NCI-H2171 treated with DMSO at 0.1 percent for 48 hours (cell line): ENCODE results near the gene PCNX2.

Experiments
- DNase-seq: peaks from one replicate; lab custom pipeline; 2025; lab: John Stamatoyannopoulos, UW

Gene PCNX2

GRCh38 chr1:233315718-233316301 lies 20.3 kb upstream of the PCNX2 start:
- no peak for DNase-seq

- no peak for DNase-seq
Observed at GRCh38 chr1:233313434-233314155, 18.1 kb upstream of the PCNX2 start.

GRCh38 chr1:233304489-233305102 lies 9.1 kb upstream of the PCNX2 start:
- DNase-seq: peak; percentile 64

GRCh38 chr1:233300326-233300725 lies 4.8 kb upstream of the PCNX2 start:
- DNase-seq: no peak

- no peak for DNase-seq
Observed at GRCh38 chr1:233299450-233299849, 3.9 kb upstream of the PCNX2 start.

- DNase-seq: peak; percentile 23
Observed at GRCh38 chr1:233295975-233296322, 424 bp upstream of the PCNX2 start.

- peak; percentile 63 for DNase-seq
Observed at GRCh38 chr1:233294913-233295236, 650 bp downstream of the PCNX2 start.

- no peak for DNase-seq
Observed at GRCh38 chr1:233293556-233294446, 1.7 kb downstream of the PCNX2 start.

GRCh38 chr1:233290396-233291034 lies 5.0 kb downstream of the PCNX2 start:
- DNase-seq: no peak

- DNase-seq: no peak
Observed at GRCh38 chr1:233289676-233290075, 5.8 kb downstream of the PCNX2 start.

GRCh38 chr1:233282582-233282886 lies 13.0 kb downstream of the PCNX2 start:
- no peak for DNase-seq

- DNase-seq: no peak
Observed at GRCh38 chr1:233281711-233282581, 13.6 kb downstream of the PCNX2 start.

GRCh38 chr1:233279971-233280370 lies 15.6 kb downstream of the PCNX2 start:
- no peak for DNase-seq

GRCh38 chr1:233278631-233279030 lies 16.9 kb downstream of the PCNX2 start:
- DNase-seq: no peak

GRCh38 chr1:233277637-233278606 lies 17.6 kb downstream of the PCNX2 start:
- no peak for DNase-seq

GRCh38 chr1:233269656-233270055 lies 25.9 kb downstream of the PCNX2 start:
- no peak for DNase-seq

GRCh38 chr1:233268389-233269022 lies 27.0 kb downstream of the PCNX2 start:
- DNase-seq: no peak

GRCh38 chr1:233261695-233262094 lies 33.8 kb downstream of the PCNX2 start:
- DNase-seq: no peak

GRCh38 chr1:233261206-233261605 lies 34.3 kb downstream of the PCNX2 start:
- DNase-seq: no peak

- no peak for DNase-seq
Observed at GRCh38 chr1:233257786-233258185, 37.7 kb downstream of the PCNX2 start.
